ENCODE data around the gene FLRT1. TPM values are rescaled to one million over a fixed set of nuclear protein-coding genes. Genes with fewer than 3 reads are reported as not detected.

FLRT1 gene
- total RNA-seq, 1 experiment from 2014 or later = 0.31 TPM

DNA sequence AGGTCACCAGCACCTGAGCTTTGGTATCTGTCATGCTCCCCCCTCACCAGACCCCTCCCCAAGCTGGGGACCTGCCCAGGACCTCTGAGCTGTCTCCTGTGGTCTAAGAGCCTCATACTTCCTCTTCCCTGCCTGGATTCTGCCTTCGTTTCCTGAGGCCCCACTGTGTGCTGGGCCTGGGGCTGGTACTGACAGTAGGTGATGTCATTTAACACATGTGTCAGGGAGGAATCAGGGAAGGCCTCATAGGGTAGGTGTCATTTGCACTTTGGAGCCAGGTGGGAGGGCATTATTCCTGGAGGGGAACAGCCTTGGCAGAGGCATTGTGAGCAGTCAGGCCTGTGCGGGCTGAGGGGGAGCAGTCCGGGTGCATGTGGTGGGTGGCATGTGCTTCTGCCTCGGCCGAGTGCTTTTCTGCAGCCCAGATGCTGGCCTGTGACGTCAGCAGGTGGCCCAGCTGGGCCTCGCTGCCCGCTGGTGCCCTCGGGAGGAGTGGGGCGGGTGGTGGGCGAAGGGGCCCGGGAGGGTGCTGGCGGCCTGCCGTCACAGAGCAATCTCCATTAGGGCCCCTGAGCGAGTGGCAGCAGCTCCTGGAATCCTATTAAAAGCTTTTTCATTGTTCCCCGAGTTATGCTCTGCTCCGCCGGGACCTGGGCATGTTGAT is 9.1 kb downstream of the FLRT1 start:
- no peaks in the 10 kb centered on the region; a peak in 1 of 5 replicates for H3K9me3 Mint-ChIP-seq
- Histone ChIP-seq H3K4ac (ENCODE audit: low read depth, low read length) (no peak overlapping the region), H3K4me2 (ENCODE audit: insufficient read depth, insufficient read length, low read length) (no peak overlapping the region), H3K18ac (ENCODE audit: insufficient read length, low read depth, low read length) (no peak overlapping the region), H4K8ac (replicated peaks; ENCODE audit: insufficient read length, low read depth, low read length) (no peak overlapping the region), H4K5ac (ENCODE audit: insufficient read length, low read depth, low read length) (no peak overlapping the region), H3K4me1 (ENCODE audit: insufficient read depth, low read length) (no peaks in the 10 kb centered on the region), H2BK12ac (ENCODE audit: insufficient read length, low read depth, low read length) (no peak overlapping the region), H2BK15ac (ENCODE audit: low read depth, low read length) (no peak overlapping the region), H3K9ac (ENCODE audit: extremely low read depth, insufficient read length, low read length) (no peak overlapping the region), H2AFZ (ENCODE audit: low read length) (no peak overlapping the region), H3K27ac (ENCODE audit: insufficient read length, low read depth, low read length) (no peak overlapping the region), H2BK120ac (ENCODE audit: low read depth, low read length, poor library complexity, severe bottlenecking) (no peak overlapping the region), H3K9me3 (ENCODE audit: control insufficient read depth, low read depth, low read length) (no peaks in the 10 kb centered on the region), H4K91ac (ENCODE audit: insufficient read length, low read depth, low read length) (no peak overlapping the region), H3K23me2 (ENCODE audit: insufficient read length, low read depth, low read length, poor library complexity, severe bottlenecking) (no peaks in the 10 kb centered on the region), H3K79me1 (ENCODE audit: insufficient read depth, low read depth, low read length, poor library complexity, severe bottlenecking) (no peaks in the 10 kb centered on the region), H2AK5ac (ENCODE audit: insufficient read length, low read length) (no peak overlapping the region), H3K23ac (ENCODE audit: insufficient read length, low read depth, low read length) (no peak overlapping the region), H4K20me1 (ENCODE audit: control insufficient read depth, insufficient read depth, insufficient read length) (no peaks in the 10 kb centered on the region), H2BK20ac (ENCODE audit: low read depth, low read length, poor library complexity, severe bottlenecking) (no peak overlapping the region), H3K27me3 (ENCODE audit: insufficient read depth, low read length) (peaks cover 13% of the 10 kb centered on the region; the same call in 1 of the 2 replicates), H3T11ph (ENCODE audit: low read length) (no peak overlapping the region), H2BK5ac (ENCODE audit: insufficient read length, low read length) (no peak overlapping the region), H3K79me2 (ENCODE audit: insufficient read depth, low read length) (no peaks in the 10 kb centered on the region), H3K14ac (ENCODE audit: insufficient read depth, low read length) (no peak overlapping the region), H3K56ac (ENCODE audit: insufficient read length, low read depth, low read length) (no peak overlapping the region)
- peaks cover 3 to 12% of the 10 kb centered on the region in 2 experiments for H3K4me1 Mint-ChIP-seq
- H3K4me3 Mint-ChIP-seq = no peak overlapping the region
- TF ChIP-seq, protein P1, sequence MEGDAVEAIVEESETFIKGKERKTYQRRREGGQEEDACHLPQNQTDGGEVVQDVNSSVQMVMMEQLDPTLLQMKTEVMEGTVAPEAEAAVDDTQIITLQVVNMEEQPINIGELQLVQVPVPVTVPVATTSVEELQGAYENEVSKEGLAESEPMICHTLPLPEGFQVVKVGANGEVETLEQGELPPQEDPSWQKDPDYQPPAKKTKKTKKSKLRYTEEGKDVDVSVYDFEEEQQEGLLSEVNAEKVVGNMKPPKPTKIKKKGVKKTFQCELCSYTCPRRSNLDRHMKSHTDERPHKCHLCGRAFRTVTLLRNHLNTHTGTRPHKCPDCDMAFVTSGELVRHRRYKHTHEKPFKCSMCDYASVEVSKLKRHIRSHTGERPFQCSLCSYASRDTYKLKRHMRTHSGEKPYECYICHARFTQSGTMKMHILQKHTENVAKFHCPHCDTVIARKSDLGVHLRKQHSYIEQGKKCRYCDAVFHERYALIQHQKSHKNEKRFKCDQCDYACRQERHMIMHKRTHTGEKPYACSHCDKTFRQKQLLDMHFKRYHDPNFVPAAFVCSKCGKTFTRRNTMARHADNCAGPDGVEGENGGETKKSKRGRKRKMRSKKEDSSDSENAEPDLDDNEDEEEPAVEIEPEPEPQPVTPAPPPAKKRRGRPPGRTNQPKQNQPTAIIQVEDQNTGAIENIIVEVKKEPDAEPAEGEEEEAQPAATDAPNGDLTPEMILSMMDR (conservative IDR thresholded peaks at IDR 0.05) = no peak
- H3K36me3 Mint-ChIP-seq (ENCODE audit: insufficient read depth in 1 of 3, low read depth in 3 of 3) = no peaks in the 10 kb centered on the region; a peak in 1 of 7 replicates
- H3K27ac Mint-ChIP-seq = no peak overlapping the region
- H3K27me3 Mint-ChIP-seq (ENCODE audit: low read depth) = peaks cover 81% of the 10 kb centered on the region
- no CpG with 5 or more reads among the region's 18 CpGs for WGBS (ENCODE audit: extremely low coverage, insufficient read length, low lambda C conversion rate)
- no peak for DNase-seq

Data from H9 (cell line).